Neutrophil (primary cell): Measurements from ENCODE around the gene CEP131.

Source experiments
- H3K27ac ChIP-seq: fragments of 200-600 bp; sonication (generic); 2 replicates; pipeline ENCODE4 v1.5.1; 2016; ENCODE audit warnings: mild to moderate bottlenecking, moderate library complexity
- H3K27me3 ChIP-seq: fragments of 200-600 bp; sonication (generic); 2 replicates; pipeline ENCODE4 v1.6.0; 2016; ENCODE audit warnings: mild to moderate bottlenecking
- H3K36me3 ChIP-seq: fragments of 200-600 bp; sonication (generic); 2 replicates; pipeline ENCODE4 v1.5.1; 2017
- H3K4me1 ChIP-seq, 2 experiments: fragments of 200-600 bp in 1 of 2; sonication (generic) in 1 of 2; 1 replicate in 1 of 2; 2 replicates in 1 of 2; pipeline versions ENCODE4 v1.5.1 to v1.6.1; 2013 to 2016; ENCODE audit warnings: low read depth in 1 of 2, low read length in 1 of 2, mild to moderate bottlenecking in 1 of 2, moderate library complexity in 1 of 2; ENCODE audit not compliant: control insufficient read depth in 1 of 2, insufficient read depth in 1 of 2
- H3K4me3 ChIP-seq, 2 experiments: fragments of 200-600 bp in 1 of 2; sonication (generic) in 1 of 2; 1 replicate in 1 of 2; 2 replicates in 1 of 2; pipeline ENCODE4 v1.5.1; 2013 to 2016; ENCODE audit warnings: low read depth in 1 of 2, low read length in 1 of 2, mild to moderate bottlenecking in 1 of 2, moderate library complexity in 1 of 2
- H3K9me3 ChIP-seq: fragments of 200-600 bp; sonication (generic); 2 replicates; pipeline ENCODE4 v1.5.1; 2016
- TF ChIP-seq, protein P1 (sequence below): fragments of 200-600 bp; sonication (generic); IDR thresholded peaks from 2 replicates; pipeline ENCODE4 v1.5.1; 2016; ENCODE audit warnings: antibody characterized with exemption

Gene CEP131

DNA sequence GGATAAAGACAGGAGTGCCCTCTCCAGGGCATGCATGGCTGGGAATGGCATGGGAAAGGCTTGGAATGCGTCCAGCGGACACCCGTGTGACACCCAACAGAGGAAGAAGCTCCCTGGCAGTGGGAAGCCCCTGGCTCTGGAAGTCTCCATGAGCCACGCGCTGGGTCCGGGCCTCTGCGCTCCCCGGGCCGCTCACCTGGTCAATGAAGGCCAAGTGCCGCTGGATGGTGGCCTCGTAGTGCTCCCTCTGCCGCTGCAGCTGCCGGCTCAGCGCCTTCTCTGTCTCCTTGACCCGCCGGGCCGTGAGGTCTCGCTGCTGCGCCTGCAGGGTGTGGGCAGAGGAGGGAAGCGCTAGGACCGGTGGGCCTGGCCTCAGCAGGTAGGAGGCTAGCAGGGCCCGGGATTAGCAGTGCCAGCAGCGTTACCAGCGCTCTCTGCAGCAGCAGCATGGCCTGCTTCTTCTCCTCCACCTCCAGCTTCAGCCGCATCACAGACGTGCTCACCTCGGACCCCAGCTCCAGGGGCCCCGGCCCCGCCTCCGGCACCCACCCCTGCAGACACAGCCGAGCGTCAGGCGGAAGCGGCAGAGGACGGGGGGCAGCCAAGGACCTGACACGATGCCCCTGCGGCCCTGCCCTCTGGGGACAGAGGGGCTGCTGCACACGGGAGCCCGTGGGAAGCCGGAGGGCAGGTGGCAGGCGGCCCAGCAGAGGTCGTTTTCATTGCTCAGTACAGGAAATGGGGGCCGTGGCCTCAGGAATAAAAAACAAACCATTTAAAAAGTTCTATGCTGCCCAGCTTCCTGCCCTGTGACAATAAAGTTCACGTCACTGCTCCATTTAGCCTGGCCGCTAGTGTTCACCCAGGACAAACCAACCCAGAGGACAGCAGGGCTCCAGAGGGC is 26.0 kb downstream of the CEP131 start:
- Histone ChIP-seq H3K4me3 (no peak overlapping the region), H3K27me3 (no peaks in the 10 kb centered on the region), H3K4me1 (peaks cover 0 to 3% of the 10 kb centered on the region in 2 experiments), H3K27ac (no peak overlapping the region), H3K9me3 (no peaks in the 10 kb centered on the region), H3K36me3 (peaks cover 26% of the 10 kb centered on the region)
- TF ChIP-seq, protein P1, sequence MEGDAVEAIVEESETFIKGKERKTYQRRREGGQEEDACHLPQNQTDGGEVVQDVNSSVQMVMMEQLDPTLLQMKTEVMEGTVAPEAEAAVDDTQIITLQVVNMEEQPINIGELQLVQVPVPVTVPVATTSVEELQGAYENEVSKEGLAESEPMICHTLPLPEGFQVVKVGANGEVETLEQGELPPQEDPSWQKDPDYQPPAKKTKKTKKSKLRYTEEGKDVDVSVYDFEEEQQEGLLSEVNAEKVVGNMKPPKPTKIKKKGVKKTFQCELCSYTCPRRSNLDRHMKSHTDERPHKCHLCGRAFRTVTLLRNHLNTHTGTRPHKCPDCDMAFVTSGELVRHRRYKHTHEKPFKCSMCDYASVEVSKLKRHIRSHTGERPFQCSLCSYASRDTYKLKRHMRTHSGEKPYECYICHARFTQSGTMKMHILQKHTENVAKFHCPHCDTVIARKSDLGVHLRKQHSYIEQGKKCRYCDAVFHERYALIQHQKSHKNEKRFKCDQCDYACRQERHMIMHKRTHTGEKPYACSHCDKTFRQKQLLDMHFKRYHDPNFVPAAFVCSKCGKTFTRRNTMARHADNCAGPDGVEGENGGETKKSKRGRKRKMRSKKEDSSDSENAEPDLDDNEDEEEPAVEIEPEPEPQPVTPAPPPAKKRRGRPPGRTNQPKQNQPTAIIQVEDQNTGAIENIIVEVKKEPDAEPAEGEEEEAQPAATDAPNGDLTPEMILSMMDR, result no peak

DNA sequence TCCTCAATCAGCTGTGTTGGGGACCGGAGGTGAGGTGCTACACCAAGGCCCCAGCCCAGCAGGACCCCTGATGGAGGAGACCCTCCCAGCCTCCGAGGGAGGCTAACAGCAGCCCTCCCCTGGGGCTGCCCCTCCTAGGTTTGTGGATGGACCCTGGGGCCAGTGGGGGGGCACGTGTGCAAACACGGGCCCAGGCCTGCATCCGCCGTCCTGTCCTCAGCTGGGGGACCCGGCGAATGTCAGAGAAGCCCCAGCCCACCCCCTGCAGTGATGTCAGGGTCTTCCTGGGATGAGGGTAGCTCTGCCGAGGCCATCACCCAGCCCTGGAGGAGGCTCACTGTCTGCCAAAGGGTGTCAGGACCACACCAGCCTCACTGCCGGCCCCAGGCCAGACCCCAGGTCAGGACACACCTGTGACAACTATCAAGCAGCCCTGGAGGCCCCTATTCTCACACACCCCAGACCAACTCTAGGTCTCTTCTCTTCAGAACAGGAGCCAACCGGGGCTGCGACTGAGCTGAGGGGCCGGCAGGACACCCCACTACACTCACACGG is 26.7 kb downstream of the CEP131 start:
- H3K27me3 ChIP-seq, result no peaks in the 10 kb centered on the region
- H3K4me1 ChIP-seq, result peaks cover 0 to 3% of the 10 kb centered on the region in 2 experiments
- no peak overlapping the region for H3K4me3 ChIP-seq
- peaks cover 26% of the 10 kb centered on the region for H3K36me3 ChIP-seq
- H3K27ac ChIP-seq, result no peak overlapping the region
- TF ChIP-seq, protein P1, result no peak
- H3K9me3 ChIP-seq, result no peaks in the 10 kb centered on the region

DNA sequence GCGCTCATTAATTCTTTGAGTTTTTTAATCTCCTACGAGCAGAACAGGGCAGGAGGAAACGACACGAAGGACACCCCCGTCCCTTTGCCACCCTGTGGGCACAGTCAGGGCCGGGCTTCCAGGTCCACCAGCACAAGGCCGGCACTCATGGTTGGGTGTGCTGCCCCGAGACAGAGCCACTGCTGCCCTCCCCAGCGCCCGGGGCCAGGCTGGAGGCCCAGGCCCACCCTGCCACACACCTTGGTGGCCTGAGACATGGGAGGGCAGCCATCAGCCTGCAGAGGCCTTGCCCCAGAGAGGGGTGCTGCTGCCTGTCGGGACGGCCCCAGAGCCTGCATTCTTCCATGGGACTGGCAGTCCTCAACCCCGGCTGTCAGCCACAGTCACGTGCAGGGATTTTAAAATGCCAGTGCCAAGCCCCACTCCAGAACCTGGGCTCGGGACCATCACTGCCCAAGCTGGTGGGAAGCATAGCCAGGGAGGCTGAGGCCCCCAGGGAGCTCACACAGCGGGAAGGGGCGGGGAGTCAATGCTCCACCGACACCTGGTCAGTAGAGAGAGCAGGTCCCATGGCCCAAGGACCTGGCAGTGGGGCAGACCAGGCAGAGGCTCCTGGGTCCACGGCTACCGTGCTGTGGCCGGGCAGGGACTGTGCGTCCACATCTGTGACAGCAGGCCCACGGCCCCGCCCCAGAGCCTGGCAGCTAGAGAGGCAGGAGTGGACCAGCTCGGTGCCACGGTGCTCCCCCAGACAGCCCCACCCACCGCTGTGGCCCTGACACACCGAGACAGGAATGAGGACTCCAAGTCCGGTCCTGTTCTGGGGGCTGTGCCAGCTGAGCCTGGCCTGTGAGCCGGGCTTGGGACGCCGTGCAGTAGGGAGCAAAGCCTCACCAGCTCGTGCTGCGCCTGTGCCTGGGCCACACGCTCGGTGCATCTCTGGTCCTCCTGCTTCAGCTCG is 27.5 kb downstream of the CEP131 start:
- TF ChIP-seq, protein P1, result no peak
- Histone ChIP-seq H3K4me3 (no peak overlapping the region), H3K9me3 (no peaks in the 10 kb centered on the region), H3K4me1 (no peaks in the 10 kb centered on the region), H3K27ac (no peak overlapping the region), H3K36me3 (peaks cover 30% of the 10 kb centered on the region), H3K27me3 (no peaks in the 10 kb centered on the region)

DNA sequence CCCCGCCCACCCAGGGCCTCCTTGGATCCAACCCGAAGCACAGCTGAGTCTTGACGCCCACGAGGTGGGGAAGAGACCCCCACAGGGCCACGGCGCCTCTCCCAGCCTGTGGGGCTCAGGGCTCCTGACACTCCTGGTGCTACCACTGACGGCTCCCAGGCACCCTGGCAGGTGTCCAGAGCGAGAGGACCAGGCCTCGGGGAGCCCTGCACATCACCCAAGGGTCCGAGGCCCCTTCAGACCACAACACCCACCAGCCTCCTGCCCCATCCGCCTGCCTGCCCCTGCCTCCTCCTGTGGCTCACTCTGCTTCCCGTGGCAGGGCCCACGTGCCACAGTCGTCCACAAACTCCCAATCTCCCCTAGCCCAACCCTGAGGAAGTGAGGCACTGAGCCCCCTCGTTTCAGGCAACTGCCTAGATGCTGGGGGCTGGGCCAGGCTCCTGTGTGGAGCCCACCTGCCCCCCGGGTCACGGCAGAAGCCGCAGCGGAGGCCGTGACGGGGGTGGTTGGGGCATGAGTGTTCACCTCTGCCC is 28.5 kb downstream of the CEP131 start:
- peaks cover 28% of the 10 kb centered on the region for H3K36me3 ChIP-seq
- H3K27me3 ChIP-seq, result no peaks in the 10 kb centered on the region
- no peaks in the 10 kb centered on the region for H3K4me1 ChIP-seq
- TF ChIP-seq, protein P1, result no peak
- no peak overlapping the region for H3K4me3 ChIP-seq
- H3K9me3 ChIP-seq, result no peaks in the 10 kb centered on the region
- H3K27ac ChIP-seq, result no peak overlapping the region

DNA sequence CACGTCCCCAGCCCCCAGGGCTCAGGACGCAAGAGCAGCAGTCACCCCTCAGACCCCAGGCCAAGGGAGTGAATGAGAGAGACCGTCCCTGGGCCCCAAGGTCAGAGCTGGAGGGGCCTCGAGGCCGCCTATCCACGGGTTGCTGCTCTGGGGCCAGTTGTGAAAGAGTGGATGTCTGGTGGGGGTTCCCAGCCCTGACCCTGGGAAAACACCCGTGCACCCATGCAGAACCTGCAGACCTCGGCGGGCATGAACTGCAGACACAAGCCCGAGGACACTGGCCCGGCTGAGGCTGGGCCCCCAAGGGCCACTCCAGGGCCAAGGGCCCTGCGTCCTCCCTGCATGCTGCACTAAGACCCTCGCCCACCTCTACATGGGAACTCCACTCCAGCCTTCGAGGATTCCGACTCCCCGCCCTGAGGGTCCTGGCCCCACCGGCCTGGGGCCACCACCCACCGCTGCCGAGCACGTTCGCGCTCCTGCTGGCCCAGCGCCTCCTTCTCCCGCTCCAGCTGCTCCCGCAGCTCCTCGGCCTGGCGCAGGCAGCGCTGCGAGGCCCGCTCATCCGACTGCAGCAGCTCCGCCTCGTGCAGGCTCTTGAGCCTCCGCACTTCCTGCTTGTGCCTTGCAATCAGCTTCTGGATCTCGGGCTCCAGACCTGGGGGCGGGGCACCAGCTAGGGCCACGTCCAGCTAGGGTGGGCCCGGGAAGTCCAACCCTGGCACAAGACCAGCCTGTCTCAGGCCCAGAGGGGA is 29.1 kb downstream of the CEP131 start:
- Histone ChIP-seq H3K27me3 (no peaks in the 10 kb centered on the region), H3K27ac (no peak overlapping the region), H3K4me3 (no peak overlapping the region), H3K9me3 (no peaks in the 10 kb centered on the region), H3K4me1 (no peaks in the 10 kb centered on the region), H3K36me3 (peaks cover 22% of the 10 kb centered on the region)
- TF ChIP-seq, protein P1, result no peak
